Measurements from ENCODE around the gene CSNK1D. TPM values are rescaled to one million over a fixed set of nuclear protein-coding genes. Genes with fewer than 3 reads are reported as not detected.

Gene CSNK1D
- total and polyA plus RNA-seq, 7 experiments from 2014 or later, result 46.1 to 249 (median 170) TPM

DNA sequence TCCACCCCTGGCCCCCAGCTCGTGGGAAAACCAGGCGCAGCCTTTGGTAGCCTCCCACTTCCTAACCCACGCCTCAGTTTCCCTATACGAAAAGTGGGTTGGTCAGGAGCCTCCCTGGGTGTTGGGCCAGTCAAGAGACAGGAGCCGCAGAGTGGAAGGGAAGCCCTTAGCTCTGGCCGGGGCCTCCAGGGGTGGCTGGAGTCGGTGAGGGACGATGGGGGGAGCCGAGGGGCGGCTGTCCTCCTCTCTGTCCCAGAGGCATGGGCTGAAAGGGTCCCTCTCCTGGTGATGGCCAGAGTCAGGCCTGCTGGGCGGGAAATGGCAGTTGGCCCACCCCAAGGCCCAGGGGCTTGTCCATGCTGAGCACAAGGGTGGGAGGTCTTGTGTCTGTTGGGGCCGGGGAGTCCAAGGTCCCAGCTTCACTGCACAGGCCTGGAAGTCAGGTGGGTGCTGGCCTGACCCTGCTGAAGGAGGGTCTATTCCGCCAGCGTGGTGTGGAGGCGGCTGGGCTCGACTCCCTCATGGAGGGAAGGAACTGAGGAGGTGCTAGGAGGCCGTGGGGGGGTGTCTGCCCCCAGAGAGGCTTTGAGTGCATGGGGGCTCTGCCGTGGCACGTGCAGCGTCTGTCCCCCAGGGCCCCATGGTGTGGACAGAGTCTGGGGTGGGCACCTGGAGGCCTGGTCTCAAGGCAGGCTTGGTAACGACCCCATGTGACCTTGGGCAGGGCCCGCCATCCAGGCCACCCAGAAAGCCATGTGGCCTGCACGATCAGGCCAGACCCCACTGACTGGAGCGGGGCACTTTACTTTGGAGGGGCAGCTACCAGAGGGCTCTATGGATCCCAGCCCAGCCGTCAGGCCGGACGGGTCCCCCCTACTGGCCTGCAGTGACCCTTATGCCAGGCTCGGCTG lies 43.5 kb downstream of the CSNK1D start:
- peaks cover 0 to 4% (median 0%) of the 10 kb centered on the region in 5 donors for H3K36me3 Mint-ChIP-seq
- POLR2A ChIA-PET, result interaction anchor here (0.8 to 1.7 kb wide), 5 partner anchors 16 to 187 kb away, joined by 3 to 8 read pairs (median 4); no protein-coding TSS in a partner anchor
- no peaks in the 10 kb centered on the region for H3K27me3 Mint-ChIP-seq
- peaks cover 6 to 17% (median 9%) of the 10 kb centered on the region in 7 donors for H3K4me1 Mint-ChIP-seq
- ATAC-seq, result no peak
- H3K9me3 Mint-ChIP-seq, result no peaks in the 10 kb centered on the region
- no peaks in the 10 kb centered on the region for H3K27me3 ChIP-seq (ENCODE audit: control insufficient read depth in 2 of 2, insufficient read depth in 2 of 2, low read length in 2 of 2)
- DNase-seq, result no peak
- H3K4me3 Mint-ChIP-seq, result peak overlapping the region; percentile 74 to 96 (median 80)
- peak overlapping the region in 7 of 9 donors; percentile 46 to 86 (median 77) for H3K27ac Mint-ChIP-seq
- peak overlapping the region; percentile 45 for H3K27ac ChIP-seq (ENCODE audit: low read depth, low read length)
- CTCF ChIA-PET, result interaction anchor here (0.7 to 0.8 kb wide), 2 partner anchors 24 to 87 kb away, joined by 3 read pairs; partner anchors contain the start of gene CD7
- no peaks in the 10 kb centered on the region for H3K9me3 ChIP-seq (ENCODE audit: control insufficient read depth in 2 of 3, low read length in 3 of 3)
- intact Hi-C loops (cut with micrococcal nuclease), result loop anchor here (1.0 to 10.0 kb wide), 5 partner anchors 18 to 199 kb away; partner anchors contain the start of genes RAC3 (in 2 of the 2), CCDC57 (in 1 of the 2), CSNK1D (in 1 of the 2) and DCXR (in 1 of the 2)
- H3K36me3 ChIP-seq (ENCODE audit: control insufficient read depth in 2 of 3, insufficient read depth in 3 of 3, low read length in 3 of 3), result no peaks in the 10 kb centered on the region
- peaks cover 26 to 32% of the 10 kb centered on the region in 2 donors for H3K4me1 ChIP-seq (ENCODE audit: control insufficient read depth in 2 of 2, insufficient read depth in 2 of 2, low read length in 2 of 2)
- H3K4me3 ChIP-seq (ENCODE audit: low read length), result peak overlapping the region; percentile 35

- ChIA-PET POLR2A (interaction anchor here (0.6 to 1.7 kb wide), 11 partner anchors 12 to 207 kb away, joined by 3 to 8 read pairs (median 4); partner anchors contain the start of gene CENPX), CTCF (interaction anchor here (0.7 to 0.9 kb wide), 3 partner anchors 15 to 88 kb away, joined by 3 to 4 read pairs (median 3); partner anchors contain the start of gene CD7)
- Histone ChIP-seq H3K4me3 (ENCODE audit: low read length) (peak within 1 kb of the TSS; percentile 57), H3K36me3 (ENCODE audit: control insufficient read depth in 2 of 3, insufficient read depth in 3 of 3, low read length in 3 of 3) (no peaks in the 10 kb centered on the region), H3K9me3 (ENCODE audit: control insufficient read depth in 2 of 3, low read length in 3 of 3) (no peaks in the 10 kb centered on the region), H3K27me3 (ENCODE audit: control insufficient read depth in 2 of 2, insufficient read depth in 2 of 2, low read length in 2 of 2) (no peaks in the 10 kb centered on the region), H3K27ac (ENCODE audit: low read depth, low read length) (peak within 1 kb of the TSS; percentile 78), H3K4me1 (ENCODE audit: control insufficient read depth in 2 of 2, insufficient read depth in 2 of 2, low read length in 2 of 2) (peaks cover 26 to 32% of the 10 kb centered on the region in 2 donors)
- Mint-ChIP-seq H3K36me3 (peaks cover 0 to 4% (median 0%) of the 10 kb centered on the region in 5 donors), H3K4me1 (peaks cover 6 to 15% (median 10%) of the 10 kb centered on the region in 7 donors), H3K4me3 (peak within 1 kb of the TSS; percentile 74 to 96 (median 84)), H3K9me3 (peaks cover 0 to 2% (median 0%) of the 10 kb centered on the region in 11 donors), H3K27ac (peak within 1 kb of the TSS; percentile 64 to 91 (median 86)), H3K27me3 (no peaks in the 10 kb centered on the region)
- peak in 7 of 9 donors; percentile 41 to 82 (median 52) for DNase-seq
- ATAC-seq, result peak; percentile 71
- intact Hi-C loops (cut with micrococcal nuclease), result loop anchor here (1.0 to 2.0 kb wide), 6 partner anchors 14 to 198 kb away; partner anchors contain the start of genes CCDC57 (in 1 of the 2), CSNK1D (in 1 of the 2) and RAC3 (in 1 of the 2)
Observed at GRCh38 chr17:82228842-82229697, 44.4 kb downstream of the CSNK1D start, which contains the start of gene SLC16A3. TSS of gene SLC16A3 (plus strand) at chr17:82229042. CDS start at chr17:82236009, 6,967 bp downstream.

DNA sequence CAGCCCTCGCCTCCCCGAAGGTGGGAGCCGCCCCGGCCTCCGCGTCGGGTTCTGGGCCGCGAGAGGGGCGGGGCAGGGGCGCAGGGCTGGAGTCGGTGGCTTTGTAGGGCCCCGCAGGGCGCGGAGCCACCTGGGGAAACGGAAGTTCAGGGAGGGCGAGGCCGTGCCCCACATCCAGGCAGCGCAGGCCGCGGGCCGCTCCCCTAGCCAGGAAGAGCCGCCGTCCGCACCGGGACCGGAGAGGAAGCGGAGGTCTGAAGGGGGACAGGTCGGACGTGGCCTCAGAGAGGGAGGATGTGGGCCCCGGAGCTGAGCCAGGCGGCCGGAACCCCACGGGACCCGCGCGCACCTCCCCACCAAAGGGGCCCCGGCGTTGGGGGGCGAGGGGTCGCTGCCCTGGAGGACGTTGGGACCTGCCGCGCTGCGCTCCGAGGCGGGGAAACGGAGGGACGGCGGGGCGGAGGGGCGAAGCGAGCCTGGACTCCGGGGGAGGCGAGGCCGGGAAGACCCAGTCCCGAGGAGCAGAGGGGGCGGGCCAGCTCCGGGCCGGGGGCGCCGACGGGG lies 45.1 kb downstream of the CSNK1D start:
- H3K36me3 Mint-ChIP-seq, result peaks cover 0 to 4% (median 0%) of the 10 kb centered on the region in 5 donors
- no peaks in the 10 kb centered on the region for H3K36me3 ChIP-seq (ENCODE audit: control insufficient read depth in 2 of 3, insufficient read depth in 3 of 3, low read length in 3 of 3)
- peaks cover 26 to 32% of the 10 kb centered on the region in 2 donors for H3K4me1 ChIP-seq (ENCODE audit: control insufficient read depth in 2 of 2, insufficient read depth in 2 of 2, low read length in 2 of 2)
- H3K27ac Mint-ChIP-seq, result peak overlapping the region; percentile 52 to 90 (median 82)
- peak overlapping the region; percentile 57 for H3K4me3 ChIP-seq (ENCODE audit: low read length)
- H3K27me3 ChIP-seq (ENCODE audit: control insufficient read depth in 2 of 2, insufficient read depth in 2 of 2, low read length in 2 of 2), result no peaks in the 10 kb centered on the region
- peak overlapping the region; percentile 69 to 91 (median 80) for H3K4me3 Mint-ChIP-seq
- H3K9me3 ChIP-seq (ENCODE audit: control insufficient read depth in 2 of 3, low read length in 3 of 3), result no peaks in the 10 kb centered on the region
- ATAC-seq (peak; percentile 55), DNase-seq (peak in 8 of 9 donors; percentile 42 to 74 (median 57))
- H3K4me1 Mint-ChIP-seq, result peaks cover 5 to 15% (median 10%) of the 10 kb centered on the region in 7 donors
- CTCF ChIA-PET, result interaction anchor here (0.5 to 0.9 kb wide), 2 partner anchors 14 to 19 kb away, joined by 3 to 4 read pairs; no protein-coding TSS in a partner anchor
- peak overlapping the region; percentile 78 for H3K27ac ChIP-seq (ENCODE audit: low read depth, low read length)
- no peaks in the 10 kb centered on the region for H3K27me3 Mint-ChIP-seq
- peaks cover 0 to 2% (median 0%) of the 10 kb centered on the region in 11 donors for H3K9me3 Mint-ChIP-seq
- intact Hi-C loops (cut with micrococcal nuclease), result loop anchor here (1.0 to 2.0 kb wide), 5 partner anchors 13 to 198 kb away; partner anchors contain the start of genes CSNK1D (in 1 of the 2) and RAC3 (in 1 of the 2)
- POLR2A ChIA-PET, result interaction anchor here (0.6 to 1.7 kb wide), 9 partner anchors 12 to 206 kb away, joined by 3 to 8 read pairs (median 4); partner anchors contain the start of gene CENPX

DNA sequence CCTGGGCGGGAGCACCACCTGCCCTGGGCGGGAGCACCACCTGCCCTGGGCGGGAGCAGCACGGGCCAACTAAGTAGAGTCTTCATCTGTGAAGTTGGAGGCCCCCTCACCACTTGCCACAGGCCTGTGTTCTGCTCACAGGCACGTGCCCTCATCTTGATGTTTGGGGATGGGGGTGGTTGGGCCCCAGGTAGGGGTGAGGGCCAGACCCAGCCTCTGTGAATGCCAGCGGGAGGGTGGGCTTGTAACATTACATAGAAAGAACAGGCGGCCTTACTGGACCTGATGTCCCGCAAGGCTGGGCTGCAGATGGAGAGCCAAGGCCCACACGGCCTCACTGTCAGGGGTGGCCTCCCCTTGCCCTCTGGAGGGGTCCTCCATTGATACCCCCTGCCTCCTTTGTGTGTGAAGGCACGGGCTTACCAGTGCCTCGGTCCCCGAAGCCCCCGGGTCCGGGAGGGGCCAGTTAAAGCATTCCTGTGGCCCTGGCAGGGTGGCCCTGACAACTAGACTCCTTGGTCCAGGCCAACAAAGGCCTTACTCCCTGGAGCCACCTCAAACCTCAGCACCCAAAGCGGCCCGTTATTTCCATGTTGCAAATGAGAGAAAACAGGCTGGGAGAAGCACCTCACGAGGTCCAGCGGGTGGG lies 45.7 kb downstream of the CSNK1D start:
- Mint-ChIP-seq H3K4me1 (peaks cover 4 to 15% (median 10%) of the 10 kb centered on the region in 7 donors), H3K36me3 (peaks cover 0 to 4% (median 0%) of the 10 kb centered on the region in 5 donors), H3K4me3 (peak overlapping the region; percentile 69 to 91 (median 80)), H3K27me3 (no peaks in the 10 kb centered on the region), H3K9me3 (peaks cover 0 to 2% (median 0%) of the 10 kb centered on the region in 11 donors), H3K27ac (peak overlapping the region; percentile 52 to 91 (median 86))
- ATAC-seq, result no peak
- Histone ChIP-seq H3K4me3 (ENCODE audit: low read length) (peak overlapping the region; percentile 57), H3K27me3 (ENCODE audit: control insufficient read depth in 2 of 2, insufficient read depth in 2 of 2, low read length in 2 of 2) (no peaks in the 10 kb centered on the region), H3K27ac (ENCODE audit: low read depth, low read length) (peak overlapping the region; percentile 78), H3K36me3 (ENCODE audit: control insufficient read depth in 2 of 3, insufficient read depth in 3 of 3, low read length in 3 of 3) (no peaks in the 10 kb centered on the region), H3K9me3 (ENCODE audit: control insufficient read depth in 2 of 3, low read length in 3 of 3) (no peaks in the 10 kb centered on the region), H3K4me1 (ENCODE audit: control insufficient read depth in 2 of 2, insufficient read depth in 2 of 2, low read length in 2 of 2) (peaks cover 26 to 32% of the 10 kb centered on the region in 2 donors)
- intact Hi-C loops (cut with micrococcal nuclease), result loop anchor here (1.0 to 2.0 kb wide), 5 partner anchors 12 to 197 kb away; partner anchors contain the start of genes CSNK1D (in 1 of the 2) and RAC3 (in 1 of the 2)
- ChIA-PET POLR2A (interaction anchor here (1.4 to 1.8 kb wide), 5 partner anchors 16 to 129 kb away, joined by 3 to 8 read pairs (median 7); partner anchors contain the start of gene CCDC57), CTCF (interaction anchor here (0.5 kb wide), 1 partner anchor 19 kb away, joined by 3 read pairs; no protein-coding TSS in a partner anchor)
- DNase-seq, result peak in 1 of 9 donors; percentile 52
